ENCODE measurements around the gene C12orf76.

C12orf76 gene

DNA sequence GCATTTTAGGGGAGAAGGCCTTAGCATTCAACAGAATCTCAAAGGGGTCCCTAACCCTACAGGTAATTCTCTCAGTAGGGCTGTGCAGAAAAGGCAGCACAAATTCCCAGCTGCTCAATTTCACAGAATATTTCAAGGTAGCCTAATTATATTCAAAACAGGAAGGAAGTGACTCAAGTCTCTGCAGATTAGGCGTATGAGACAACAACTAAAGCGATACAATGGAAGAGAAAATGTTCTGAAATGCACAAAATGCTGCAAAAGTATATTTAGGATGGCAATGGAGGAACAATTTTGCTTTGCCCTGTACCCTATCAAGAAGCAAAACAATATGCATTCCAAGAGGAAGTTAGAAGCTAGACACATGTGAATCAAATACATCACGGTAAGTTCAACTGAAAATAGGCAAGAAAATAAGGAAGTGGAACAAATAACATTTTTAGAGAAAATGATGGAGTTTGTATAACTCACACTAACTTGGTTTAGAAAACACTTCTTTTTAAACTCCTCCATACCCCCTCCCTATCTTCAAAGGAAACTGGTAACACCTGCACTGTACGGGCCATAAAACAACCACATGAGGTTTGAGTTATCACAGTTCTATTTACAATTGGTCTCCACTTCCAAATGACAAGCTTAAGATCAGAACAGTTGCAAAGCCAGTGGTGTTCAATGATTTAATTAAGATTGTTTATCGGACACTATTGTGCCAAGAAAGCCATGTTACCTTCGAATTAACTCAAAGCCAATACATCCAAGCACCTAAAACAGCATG lies 53.7 kb downstream of the C12orf76 start:
- DNase-seq = no peak

- DNase-seq = no peak
These were observed 55.2 kb downstream of the C12orf76 start for GRCh38 chr12:109993091-109993490.

DNA sequence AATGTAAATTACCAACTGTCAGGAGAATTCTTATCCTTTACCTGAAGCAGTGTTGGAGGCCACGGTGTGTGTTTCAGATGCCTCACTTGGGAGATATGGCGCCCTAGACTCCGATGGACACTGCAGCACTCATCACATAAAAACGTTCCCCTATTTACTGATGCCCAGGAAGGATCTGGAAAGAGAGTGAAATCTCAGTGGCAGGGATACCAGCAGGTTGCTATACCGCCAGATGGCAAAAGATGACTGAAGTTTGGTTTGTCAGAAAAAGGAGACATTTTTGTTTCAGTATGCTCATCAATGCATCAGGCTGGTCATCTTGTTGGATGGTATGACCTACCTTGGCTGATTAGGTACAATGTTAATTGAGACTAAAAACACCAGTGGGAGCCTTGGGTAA lies 56.7 kb downstream of the C12orf76 start:
- DNase-seq = no peak

Data from stimulated activated CD4-positive, alpha-beta T cell treated with anti-CD3 and anti-CD28 coated beads, Interleukin-4, amount 100 ng/mL, for 1 hour (primary cell).